ENCODE data around the gene FARSB.

The FARSB gene

DNA sequence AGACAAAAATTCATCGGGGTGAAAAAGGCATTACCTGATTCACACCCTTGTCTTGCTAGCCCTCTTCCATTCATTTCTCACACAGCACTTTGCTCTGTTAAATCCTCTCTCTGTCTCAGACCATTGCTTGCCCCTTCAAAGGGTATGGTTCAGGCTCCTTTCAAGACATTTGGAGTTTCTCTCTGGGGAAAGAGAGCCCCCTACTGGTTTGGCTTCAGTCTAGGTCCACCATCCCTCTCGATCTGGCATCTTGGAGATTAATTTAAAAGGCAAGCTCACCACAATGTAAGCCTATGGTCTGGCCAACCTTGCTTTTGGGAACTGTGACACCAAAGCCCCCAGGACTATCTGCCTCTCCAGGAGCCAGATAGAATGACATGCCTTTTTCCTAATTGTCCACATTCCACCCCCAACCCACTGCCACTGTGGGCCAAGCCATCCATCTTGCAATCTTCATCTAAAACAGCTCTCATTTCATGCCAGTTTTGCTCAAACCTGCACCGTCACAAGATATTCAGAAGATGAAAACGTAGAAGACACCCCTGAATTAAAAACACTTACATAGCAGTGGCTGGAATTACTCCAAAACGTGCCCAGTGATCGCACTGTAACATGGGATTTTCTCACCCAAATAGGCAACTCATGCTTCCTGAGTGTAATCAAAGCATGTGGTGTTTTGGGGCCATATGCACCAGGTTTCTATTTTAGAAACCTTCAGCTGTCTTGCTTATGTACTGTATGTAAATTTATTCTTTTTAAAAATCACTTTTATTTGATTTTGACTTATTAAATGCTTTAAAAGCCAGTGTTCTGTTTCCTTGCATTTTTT is 93.9 kb downstream of the FARSB start:
- Mint-ChIP-seq H3K27ac (peak overlapping the region; percentile 3), H3K27me3 (no peaks in the 10 kb centered on the region), H3K9me3 (no peaks in the 10 kb centered on the region), H3K4me3 (no peak overlapping the region), H3K36me3 (peaks cover 16% of the 10 kb centered on the region), H3K4me1 (no peaks in the 10 kb centered on the region)

DNA sequence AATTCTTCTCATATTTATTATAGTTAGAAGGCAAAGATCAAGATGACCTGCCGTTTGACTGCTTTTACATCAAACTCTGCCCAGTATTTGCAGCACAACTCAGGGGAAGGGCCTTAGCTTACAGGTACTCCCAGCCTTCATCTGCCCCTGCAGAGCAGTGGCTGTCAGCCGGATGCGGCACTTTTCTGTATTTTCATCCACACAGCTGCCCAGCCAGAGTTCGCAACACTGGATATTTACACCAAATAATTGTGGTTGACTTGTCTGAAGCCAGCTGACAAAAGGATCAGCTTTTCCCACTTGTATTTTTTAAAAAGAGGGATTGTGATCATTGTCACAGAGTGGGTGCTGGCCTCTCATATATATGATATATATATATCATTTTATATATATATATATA is 94.7 kb downstream of the FARSB start:
- no peaks in the 10 kb centered on the region for H3K9me3 Mint-ChIP-seq
- H3K36me3 Mint-ChIP-seq = peaks cover 8% of the 10 kb centered on the region
- H3K4me1 Mint-ChIP-seq = no peaks in the 10 kb centered on the region
- H3K27me3 Mint-ChIP-seq = no peaks in the 10 kb centered on the region
- no peak overlapping the region for H3K27ac Mint-ChIP-seq
- H3K4me3 Mint-ChIP-seq = no peak overlapping the region

DNA sequence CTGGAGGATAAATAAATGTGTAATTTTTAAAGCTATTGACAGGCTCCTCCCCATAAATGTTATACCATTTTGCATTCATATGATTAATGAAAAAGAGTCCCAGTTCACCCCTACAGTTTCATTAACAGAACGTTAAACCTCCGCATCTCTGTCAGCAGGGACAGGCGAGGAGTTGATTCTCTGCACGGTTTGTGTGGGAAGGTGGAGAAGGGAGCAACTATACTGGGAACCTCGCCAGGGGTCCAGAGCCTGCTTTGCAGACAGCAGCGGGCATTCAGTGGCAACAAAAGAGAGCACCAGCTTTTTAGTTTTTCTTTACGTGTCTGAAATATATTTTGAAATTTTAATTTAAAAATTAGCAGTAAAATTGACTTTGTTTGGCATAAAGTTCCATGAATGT is 101.4 kb downstream of the FARSB start:
- Mint-ChIP-seq H3K27ac (no peak overlapping the region), H3K27me3 (peaks cover 20% of the 10 kb centered on the region), H3K4me3 (no peak overlapping the region), H3K36me3 (no peaks in the 10 kb centered on the region), H3K4me1 (no peaks in the 10 kb centered on the region), H3K9me3 (no peaks in the 10 kb centered on the region)

DNA sequence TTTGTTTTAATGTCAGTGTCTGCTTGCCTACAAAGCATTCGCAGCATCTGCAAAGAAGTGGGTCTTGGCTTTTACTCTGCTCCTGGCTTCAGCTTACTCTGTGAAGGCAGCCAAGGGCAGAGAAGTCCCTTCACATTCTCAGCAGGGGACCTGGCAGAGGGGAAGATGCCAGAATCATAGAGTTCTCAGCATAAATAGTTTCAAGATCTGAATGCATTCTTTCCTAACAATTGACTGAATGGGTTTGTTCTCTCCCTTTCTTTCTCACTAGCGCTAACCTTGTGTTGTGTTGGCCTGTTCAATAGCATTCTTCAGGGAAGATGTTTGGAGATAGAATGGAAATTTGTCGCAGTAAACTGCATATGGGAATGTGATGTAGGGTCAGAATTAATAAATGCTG is 106.9 kb downstream of the FARSB start:
- Mint-ChIP-seq H3K4me1 (no peaks in the 10 kb centered on the region), H3K9me3 (no peaks in the 10 kb centered on the region), H3K27ac (no peak overlapping the region), H3K27me3 (peaks cover 20% of the 10 kb centered on the region), H3K36me3 (no peaks in the 10 kb centered on the region), H3K4me3 (no peak overlapping the region)

DNA sequence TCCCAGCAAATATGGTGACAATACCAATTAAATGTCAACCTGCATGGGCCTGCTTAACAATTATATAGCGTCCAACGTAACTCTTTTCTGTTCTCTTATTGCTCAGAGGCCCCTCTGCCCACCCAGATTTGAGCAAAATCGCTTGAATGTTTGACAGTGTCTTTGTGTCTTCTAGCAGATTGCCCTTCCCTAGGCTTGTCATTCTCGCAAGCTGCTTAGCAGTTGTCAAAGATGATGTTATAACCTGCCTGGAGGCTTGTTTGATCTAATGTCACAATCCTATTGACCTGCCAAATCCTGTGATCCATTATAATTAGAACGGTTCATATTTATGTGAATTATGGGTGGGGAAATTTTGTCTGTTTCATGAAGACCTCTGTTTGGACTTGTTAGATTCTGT is 108.8 kb downstream of the FARSB start:
- no peaks in the 10 kb centered on the region for H3K36me3 Mint-ChIP-seq
- peaks cover 13% of the 10 kb centered on the region for H3K27me3 Mint-ChIP-seq
- no peak overlapping the region for H3K27ac Mint-ChIP-seq
- no peaks in the 10 kb centered on the region for H3K4me1 Mint-ChIP-seq
- H3K9me3 Mint-ChIP-seq = no peaks in the 10 kb centered on the region
- H3K4me3 Mint-ChIP-seq = no peak overlapping the region

DNA sequence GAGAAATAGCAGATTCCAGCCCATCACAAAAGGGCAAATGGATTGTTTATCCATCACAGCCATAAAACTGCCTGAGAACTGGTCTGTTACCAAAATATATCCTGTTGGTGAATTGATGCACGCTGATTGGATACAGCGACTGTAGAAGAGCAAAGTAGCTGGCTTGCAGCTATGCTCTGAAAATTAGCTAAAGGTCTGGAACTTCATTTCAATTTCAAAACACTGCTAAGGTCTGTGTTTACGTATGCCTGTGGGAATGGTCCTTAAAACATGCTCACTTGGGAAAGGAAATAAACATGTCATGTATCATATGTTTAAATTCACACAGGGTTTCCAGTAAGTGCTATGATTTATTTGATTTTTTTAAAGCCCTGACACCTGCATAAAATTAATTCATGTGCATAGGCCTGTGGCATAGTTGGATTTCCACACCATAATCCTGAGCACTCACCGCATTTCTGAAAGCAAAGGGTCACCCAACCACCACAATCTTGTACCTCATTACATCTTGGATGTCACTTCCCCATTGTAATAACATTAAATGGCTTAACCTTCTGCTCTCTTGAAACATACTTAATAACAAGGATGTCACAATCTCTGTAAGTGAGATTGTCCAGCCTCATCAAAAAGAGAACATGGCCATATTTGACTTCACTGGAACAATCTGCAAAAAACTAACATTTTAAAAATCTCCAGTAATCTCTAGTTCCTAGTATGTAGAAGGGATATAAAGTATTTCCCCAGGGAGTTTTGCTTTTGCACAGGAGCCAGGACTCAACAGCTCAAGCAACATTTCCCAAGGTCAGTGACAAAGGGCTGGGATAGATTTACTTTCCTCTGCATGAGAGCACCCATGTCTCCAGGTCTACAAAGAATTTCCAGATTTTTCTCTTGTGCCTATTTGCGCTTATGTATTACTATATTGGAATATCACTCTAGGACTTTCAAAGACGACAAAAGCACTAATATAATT is 109.8 kb downstream of the FARSB start:
- no peaks in the 10 kb centered on the region for H3K36me3 Mint-ChIP-seq
- H3K4me1 Mint-ChIP-seq = no peaks in the 10 kb centered on the region
- H3K27ac Mint-ChIP-seq = no peak overlapping the region
- H3K4me3 Mint-ChIP-seq = no peak overlapping the region
- H3K27me3 Mint-ChIP-seq = peaks cover 12% of the 10 kb centered on the region
- no peaks in the 10 kb centered on the region for H3K9me3 Mint-ChIP-seq

DNA sequence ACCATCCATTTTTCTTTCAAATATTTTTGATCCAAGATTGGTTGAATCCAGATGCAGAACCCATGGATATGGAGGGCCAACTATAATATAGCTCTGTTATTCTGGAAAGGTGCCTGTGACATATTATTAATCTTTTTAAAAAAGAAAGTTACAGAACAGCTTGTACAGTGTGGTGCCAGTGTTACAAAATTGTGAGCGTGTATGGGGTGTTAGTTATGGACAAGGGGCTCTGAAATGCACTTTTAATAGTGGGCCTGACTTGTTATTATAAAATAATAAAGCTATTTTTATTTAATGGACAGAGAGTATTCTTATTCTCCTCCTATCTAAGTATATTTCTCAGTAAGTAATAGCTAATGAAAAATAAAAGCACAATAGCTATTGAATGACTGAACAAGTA is 111.2 kb downstream of the FARSB start:
- Mint-ChIP-seq H3K27ac (no peak overlapping the region), H3K4me1 (no peaks in the 10 kb centered on the region), H3K36me3 (no peaks in the 10 kb centered on the region), H3K27me3 (peaks cover 6% of the 10 kb centered on the region), H3K4me3 (no peak overlapping the region), H3K9me3 (no peaks in the 10 kb centered on the region)

DNA sequence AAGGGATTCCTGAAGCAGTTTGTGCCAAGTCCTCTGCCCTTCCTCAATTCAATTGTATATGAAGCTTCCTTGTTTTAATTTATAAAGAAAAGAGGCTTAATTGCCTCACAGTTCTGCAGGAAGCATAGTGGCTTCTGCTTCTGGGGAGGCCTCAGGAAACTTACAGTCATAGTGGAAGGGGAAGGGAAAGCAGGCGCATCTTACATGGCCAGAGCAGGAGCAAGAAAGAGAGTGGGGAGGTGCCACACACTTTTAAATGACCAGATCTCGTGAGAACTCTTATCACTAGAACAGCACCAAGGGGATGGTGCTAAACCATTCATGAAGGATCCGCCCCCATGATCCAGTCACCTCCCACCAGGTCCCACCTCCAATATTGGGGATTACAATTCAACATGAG is 117.4 kb downstream of the FARSB start:
- Mint-ChIP-seq H3K4me1 (no peaks in the 10 kb centered on the region), H3K4me3 (no peak overlapping the region), H3K27ac (no peak overlapping the region), H3K27me3 (peaks cover 10% of the 10 kb centered on the region), H3K9me3 (no peaks in the 10 kb centered on the region), H3K36me3 (no peaks in the 10 kb centered on the region)

DNA sequence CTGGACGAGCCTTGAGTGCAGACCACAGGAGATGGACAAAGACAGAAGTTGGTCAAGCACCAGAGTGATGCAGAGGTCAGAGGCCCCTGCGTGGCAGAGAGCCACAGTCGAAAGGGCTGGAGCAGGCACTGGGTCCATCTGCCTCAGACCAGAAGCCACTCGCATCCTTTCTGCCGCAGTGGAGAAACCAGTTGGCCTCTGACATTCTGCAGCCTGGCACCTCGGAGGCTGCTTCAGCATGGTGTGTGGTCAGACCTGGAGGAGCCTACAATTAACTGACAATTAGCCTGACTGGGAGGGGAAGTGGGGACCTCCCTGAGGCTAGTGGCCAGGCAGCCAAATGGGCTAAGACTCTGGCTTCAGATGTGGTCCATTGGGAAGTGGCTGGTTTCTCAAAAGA is 120.4 kb downstream of the FARSB start:
- H3K4me1 Mint-ChIP-seq = no peaks in the 10 kb centered on the region

DNA sequence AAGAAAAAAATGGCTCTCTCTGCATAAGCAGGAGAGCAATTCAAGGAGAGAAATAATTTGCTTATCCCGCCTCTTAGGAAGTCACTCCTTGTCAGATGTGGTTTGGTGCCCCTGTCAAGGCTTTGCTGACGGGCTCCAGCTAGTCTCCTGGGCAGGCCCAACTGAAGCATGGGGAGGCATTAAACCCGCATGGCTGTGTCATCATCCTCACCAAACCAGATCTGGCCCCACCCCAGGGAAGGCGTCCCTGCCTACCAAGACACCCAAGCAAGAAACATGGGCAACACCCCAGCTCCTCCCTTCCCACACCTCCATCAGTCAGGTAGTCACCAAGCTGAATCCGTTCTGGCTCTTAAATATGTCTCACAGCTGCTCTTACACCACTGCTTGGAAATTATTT is 123.6 kb downstream of the FARSB start:
- H3K9me3 Mint-ChIP-seq = no peaks in the 10 kb centered on the region
- H3K36me3 Mint-ChIP-seq = no peaks in the 10 kb centered on the region
- H3K27me3 Mint-ChIP-seq = peaks cover 9% of the 10 kb centered on the region
- no peak overlapping the region for H3K4me3 Mint-ChIP-seq
- no peaks in the 10 kb centered on the region for H3K4me1 Mint-ChIP-seq
- H3K27ac Mint-ChIP-seq = no peak overlapping the region

More for the DNA sequence above, 120.4 kb downstream of the FARSB start:
- H3K4me3 Mint-ChIP-seq = no peak overlapping the region
- no peak overlapping the region for H3K27ac Mint-ChIP-seq
- no peaks in the 10 kb centered on the region for H3K9me3 Mint-ChIP-seq
- H3K27me3 Mint-ChIP-seq = peaks cover 10% of the 10 kb centered on the region
- H3K36me3 Mint-ChIP-seq = no peaks in the 10 kb centered on the region

DNA sequence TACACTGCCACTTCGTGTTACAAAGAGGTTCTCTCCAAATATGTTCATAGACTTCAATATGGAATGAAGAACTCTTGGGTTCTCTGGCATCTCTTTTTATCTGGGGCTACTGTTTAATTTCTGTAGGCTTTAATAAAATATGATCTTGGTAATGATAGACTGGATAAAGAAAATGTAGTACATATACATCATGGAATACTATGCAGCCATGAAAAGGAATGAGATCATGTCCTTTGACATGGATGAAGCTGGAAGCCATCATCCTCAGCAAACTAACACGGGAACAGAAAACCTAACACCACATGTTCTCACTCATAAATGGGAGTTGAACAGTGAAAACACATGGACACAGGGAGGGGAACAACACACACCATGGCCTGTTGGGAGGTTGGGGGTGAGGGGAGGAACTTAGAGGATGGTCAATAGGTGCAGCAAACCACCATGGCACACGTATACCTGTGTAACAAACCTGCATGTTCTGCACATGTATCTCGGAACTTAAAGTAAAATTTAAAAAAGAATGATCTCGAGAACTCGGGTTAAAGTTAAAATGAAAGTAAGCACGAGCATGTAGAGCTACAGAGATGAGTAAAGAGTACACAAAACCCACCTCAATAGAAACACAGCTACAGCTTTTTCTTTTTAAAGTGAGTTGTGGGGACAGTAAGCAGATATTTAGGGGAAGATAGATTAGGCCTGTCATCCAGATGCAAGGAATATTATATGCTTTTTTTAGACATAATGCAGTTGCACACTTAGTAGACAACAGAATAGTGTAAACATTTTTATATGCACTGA is 129.2 kb downstream of the FARSB start:
- H3K27me3 Mint-ChIP-seq = no peaks in the 10 kb centered on the region

DNA sequence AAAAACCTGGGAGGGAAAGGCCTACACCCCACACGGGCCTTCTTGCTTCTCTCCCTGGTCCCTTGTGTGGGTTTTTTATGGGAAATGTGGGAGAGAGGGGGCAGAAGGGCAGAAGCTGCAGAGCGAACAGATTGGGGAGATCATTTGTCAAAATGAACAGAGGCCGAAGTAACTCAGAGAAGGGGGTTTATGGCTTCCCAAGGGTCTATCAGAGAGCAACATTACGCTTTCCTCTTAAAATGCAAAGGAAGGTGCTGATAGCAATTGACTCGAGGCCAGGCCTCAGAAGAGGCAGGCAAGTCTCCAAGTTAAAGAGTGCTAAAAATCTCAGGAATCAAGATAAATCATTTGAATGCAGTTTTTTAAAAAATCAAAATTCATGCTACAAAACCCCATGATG is 130.1 kb downstream of the FARSB start:
- no peaks in the 10 kb centered on the region for H3K4me1 Mint-ChIP-seq
- no peak overlapping the region for H3K4me3 Mint-ChIP-seq
- H3K27me3 Mint-ChIP-seq = no peaks in the 10 kb centered on the region
- H3K36me3 Mint-ChIP-seq = no peaks in the 10 kb centered on the region
- H3K9me3 Mint-ChIP-seq = no peaks in the 10 kb centered on the region
- H3K27ac Mint-ChIP-seq = no peak overlapping the region

More for the DNA sequence above, 129.2 kb downstream of the FARSB start:
- H3K4me1 Mint-ChIP-seq = no peaks in the 10 kb centered on the region
- H3K9me3 Mint-ChIP-seq = no peaks in the 10 kb centered on the region
- no peak overlapping the region for H3K4me3 Mint-ChIP-seq
- no peaks in the 10 kb centered on the region for H3K36me3 Mint-ChIP-seq
- no peak overlapping the region for H3K27ac Mint-ChIP-seq

DNA sequence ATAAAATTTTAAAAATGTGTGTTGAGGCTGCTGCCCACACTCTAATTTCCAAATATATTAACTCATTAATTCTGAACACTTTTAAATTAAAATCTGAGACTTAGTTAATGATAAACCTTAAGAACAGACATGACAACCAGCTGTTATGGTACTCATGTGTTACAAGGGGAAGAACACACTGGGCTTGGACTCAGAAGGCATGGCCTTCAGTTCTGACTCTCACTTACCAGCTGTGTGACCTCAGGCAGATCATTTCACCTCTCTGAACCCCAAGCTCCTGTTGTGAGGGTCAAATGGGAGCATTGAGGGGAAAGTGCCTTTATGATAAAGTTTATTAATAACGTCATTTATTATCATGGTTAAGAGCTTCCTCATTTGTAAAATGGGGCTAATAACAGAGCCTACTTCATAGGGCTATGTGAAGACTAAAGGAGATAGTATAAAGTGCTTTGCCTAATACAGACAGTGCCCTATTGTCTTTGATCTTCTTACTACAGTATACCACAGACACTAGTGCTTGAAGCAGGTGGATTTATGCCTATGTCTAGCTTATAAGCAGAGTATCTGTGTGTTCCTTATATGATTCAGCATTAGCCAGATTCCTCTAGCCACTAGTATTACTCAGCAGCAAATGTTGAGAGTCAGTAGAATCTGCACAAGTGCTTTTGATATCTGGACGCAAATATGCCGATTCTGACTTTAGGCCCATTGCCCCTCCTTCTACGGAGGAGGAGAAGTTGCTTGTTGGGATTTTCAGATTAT is 131.9 kb downstream of the FARSB start:
- no peaks in the 10 kb centered on the region for H3K9me3 Mint-ChIP-seq
- peaks cover 1% of the 10 kb centered on the region for H3K27me3 Mint-ChIP-seq
- H3K27ac Mint-ChIP-seq = no peak overlapping the region
- no peak overlapping the region for H3K4me3 Mint-ChIP-seq
- H3K36me3 Mint-ChIP-seq = no peaks in the 10 kb centered on the region
- H3K4me1 Mint-ChIP-seq = no peaks in the 10 kb centered on the region

DNA sequence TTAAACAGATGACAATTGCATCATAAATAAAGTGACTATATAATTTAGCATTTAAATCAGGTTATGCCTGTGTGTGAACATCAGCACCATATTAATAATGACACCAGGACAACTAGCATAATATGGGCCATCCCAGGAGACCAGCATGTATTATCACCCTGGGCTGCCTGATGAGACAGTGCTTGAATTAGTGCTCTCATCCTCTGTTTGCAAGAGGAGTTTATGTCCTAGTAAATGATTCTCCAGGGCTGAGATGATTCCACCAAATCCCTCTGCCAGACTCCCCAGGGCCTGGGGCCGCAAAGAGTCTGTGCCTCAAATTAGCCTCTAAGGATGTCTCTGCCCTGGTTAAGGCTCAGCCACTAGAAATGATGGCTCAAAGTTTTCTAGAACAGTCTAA is 133.8 kb downstream of the FARSB start:
- no peak overlapping the region for H3K4me3 Mint-ChIP-seq
- no peak overlapping the region for H3K27ac Mint-ChIP-seq
- no peaks in the 10 kb centered on the region for H3K36me3 Mint-ChIP-seq
- H3K27me3 Mint-ChIP-seq = peaks cover 4% of the 10 kb centered on the region
- no peaks in the 10 kb centered on the region for H3K4me1 Mint-ChIP-seq
- H3K9me3 Mint-ChIP-seq = no peaks in the 10 kb centered on the region

DNA sequence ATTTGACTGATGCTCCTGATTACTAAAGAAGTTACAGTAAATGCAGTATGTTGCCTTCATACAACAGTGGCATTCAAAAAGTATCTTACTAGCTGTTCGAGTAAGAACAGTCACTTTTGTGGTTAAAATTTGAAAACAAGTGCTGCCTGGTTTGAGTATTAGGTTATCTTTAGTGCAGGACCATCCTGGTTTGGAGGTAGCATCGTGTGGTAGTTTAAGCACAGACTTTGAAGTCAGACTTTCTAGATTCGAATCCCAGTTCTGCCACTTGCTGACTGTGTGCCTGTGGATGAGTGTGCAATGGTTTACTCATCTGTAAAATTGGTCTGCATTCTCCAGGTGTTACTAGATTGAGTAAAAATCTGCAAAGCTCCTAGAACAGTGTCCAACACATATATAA is 134.8 kb downstream of the FARSB start:
- peaks cover 9% of the 10 kb centered on the region for H3K27me3 Mint-ChIP-seq
- H3K9me3 Mint-ChIP-seq = no peaks in the 10 kb centered on the region
- H3K36me3 Mint-ChIP-seq = no peaks in the 10 kb centered on the region
- no peak overlapping the region for H3K4me3 Mint-ChIP-seq
- H3K4me1 Mint-ChIP-seq = no peaks in the 10 kb centered on the region
- H3K27ac Mint-ChIP-seq = no peak overlapping the region

Data from activated naive CD4-positive, alpha-beta T cell treated with anti-CD3 and anti-CD28 coated beads, Interleukin-2, amount 50 U/mL, for 24 hours (primary cell).